CD4-positive, alpha-beta memory T cell (primary cell): ENCODE measurements around the gene GPR160. TPM values are rescaled to one million over a fixed set of nuclear protein-coding genes. Genes with fewer than 3 reads are reported as not detected.

Experiments used
- CTCF ChIA-PET: fragments of 350-600 bp; sonication (Branson Sonifier 250); formaldehyde crosslinking; loops from one replicate; lab custom pipeline; 2021; ENCODE audit warnings: inconsistent platforms; ENCODE audit not compliant: partially characterized antibody; lab: Charles Lee
- POLR2A ChIA-PET: fragments of 350-600 bp; sonication (Branson Sonifier 250); formaldehyde crosslinking; loops from one replicate; lab custom pipeline; 2021; ENCODE audit not compliant: partially characterized antibody; lab: Charles Lee
- DNase-seq, 5 donors: peaks; one replicate each; pipeline versions ENCODE4 v3.0.0 to v3.0.0-alpha.2; 2020 to 2022; ENCODE audit warnings: mixed read lengths in 1 of 5
- H3K27ac ChIP-seq: one replicate; pipeline ENCODE4 v1.7.0; 2013; ENCODE audit warnings: low read depth, low read length
- H3K27me3 ChIP-seq: 2 replicates; pipeline ENCODE4 v1.7.0; 2013; ENCODE audit warnings: mild to moderate bottlenecking, low read length, moderate library complexity; ENCODE audit not compliant: insufficient read depth
- H3K36me3 ChIP-seq: 2 replicates; pipeline ENCODE4 v1.7.0; 2013; ENCODE audit warnings: mild to moderate bottlenecking, low read length, moderate library complexity; ENCODE audit not compliant: insufficient read depth
- H3K4me1 ChIP-seq: 2 replicates; pipeline ENCODE4 v1.7.0; 2013; ENCODE audit warnings: mild to moderate bottlenecking, low read length, moderate library complexity; ENCODE audit not compliant: insufficient read depth
- H3K4me3 ChIP-seq, 2 donors: one replicate each; pipeline ENCODE4 v1.7.0; 2013; ENCODE audit warnings: low read length in 2 of 2, mild to moderate bottlenecking in 1 of 2
- H3K9me3 ChIP-seq, 2 donors: one replicate each; pipeline ENCODE4 v1.7.0; 2013; ENCODE audit warnings: low read length in 2 of 2, control low read depth in 1 of 2; ENCODE audit not compliant: control insufficient read depth in 1 of 2
- H3K27ac Mint-ChIP-seq, 7 donors: one replicate each; pipeline ENCODE4 v1.8.0; 2020 to 2021; ENCODE audit warnings: mixed read lengths in 7 of 7, mild to moderate bottlenecking in 6 of 7, inconsistent platforms in 3 of 7, moderate library complexity in 3 of 7
- H3K27me3 Mint-ChIP-seq, 2 donors: one replicate each; pipeline ENCODE4 v1.8.0; 2020 to 2021; ENCODE audit warnings: mixed read lengths in 2 of 2
- H3K36me3 Mint-ChIP-seq, 2 donors: one replicate each; pipeline ENCODE4 v1.8.0; 2020 to 2021; ENCODE audit warnings: mixed read lengths in 2 of 2, inconsistent platforms in 1 of 2, mild to moderate bottlenecking in 1 of 2
- H3K4me1 Mint-ChIP-seq, 4 donors: one replicate each; pipeline ENCODE4 v1.8.0; 2020 to 2021; ENCODE audit warnings: mixed read lengths in 4 of 4, mild to moderate bottlenecking in 1 of 4
- H3K4me3 Mint-ChIP-seq, 8 donors: one replicate each; pipeline ENCODE4 v1.8.0; 2020 to 2021; ENCODE audit warnings: mixed read lengths in 8 of 8, mild to moderate bottlenecking in 7 of 8, moderate library complexity in 6 of 8, inconsistent platforms in 3 of 8
- H3K9me3 Mint-ChIP-seq, 8 donors: one replicate each; pipeline ENCODE4 v1.8.0; 2020 to 2021; ENCODE audit warnings: mixed read lengths in 8 of 8, mild to moderate bottlenecking in 5 of 8, inconsistent platforms in 3 of 8, moderate library complexity in 1 of 8
- intact Hi-C: fragments of 100-400 bp; cut with micrococcal nuclease; formaldehyde crosslinking; loops from one replicate; pipeline ENCODE4 v1.15.1; 2023
- polyA plus RNA-seq, 2 donors: library from polyadenylated mRNA; unstranded; fragments of 300-500 nt; fragmentation: Illumina TruSeq; gene quantifications; one replicate each; pipeline ENCODE4 v1.2.3, GENCODE V29; 2021
- total RNA-seq, 2 experiments: library from RNA; stranded (reverse); gene quantifications; one replicate each; pipeline ENCODE4 v1.2.3, GENCODE V29; 2021

The GPR160 gene
- total RNA-seq (10 to 100 TPM; 13.1 to 14.9 TPM), polyA plus RNA-seq (10 to 100 TPM in 1 of 2 donors, 1 to 10 TPM in 1; 8.1 to 11.7 TPM)

- Mint-ChIP-seq H3K27ac (peak within 1 kb of the TSS; percentile 25 to 90 (median 79)), H3K9me3 (no peaks in the 10 kb centered on the region), H3K36me3 (no peaks in the 10 kb centered on the region), H3K4me1 (peaks cover 16 to 38% (median 29%) of the 10 kb centered on the region in 4 donors), H3K27me3 (no peaks in the 10 kb centered on the region), H3K4me3 (peak within 1 kb of the TSS; percentile 84 to 92 (median 88))
- Histone ChIP-seq H3K4me1 (peaks cover 21% of the 10 kb centered on the region), H3K36me3 (no peaks in the 10 kb centered on the region), H3K27ac (peak within 1 kb of the TSS; percentile 41), H3K27me3 (no peaks in the 10 kb centered on the region), H3K4me3 (peak within 1 kb of the TSS; percentile 39 to 77), H3K9me3 (no peaks in the 10 kb centered on the region)
- ChIA-PET POLR2A (interaction anchor here (1.2 kb wide), 1 partner anchor 60 kb away, joined by 3 read pairs; no protein-coding TSS in a partner anchor), CTCF (interaction anchor here (0.6 to 1.7 kb wide), 6 partner anchors 8 to 1697 kb away, joined by 3 to 11 read pairs (median 3); partner anchors contain the start of gene TERC)
- peak; percentile 75 to 82 (median 79) for DNase-seq
- intact Hi-C loops: loop anchor here (1.0 to 10.0 kb wide), 6 partner anchors 71 to 867 kb away; partner anchors contain the start of genes EIF5A2, PHC3 and SEC62
These were observed at the start of gene GPR160 for GRCh38 chr3:170037463-170038433. Gene GPR160, plus strand, starts transcription at chr3:170037995. Its CDS starts 45,978 bp downstream, at chr3:170083973.

GRCh38 chr3:169990431-169990830 lies 47.4 kb upstream of the GPR160 start:
- Mint-ChIP-seq H3K36me3 (peaks cover 26 to 64% of the 10 kb centered on the region in 2 donors), H3K27ac (peak overlapping the region in 1 of 7 donors; percentile 31), H3K4me3 (no peak overlapping the region), H3K9me3 (no peaks in the 10 kb centered on the region), H3K4me1 (peaks cover 0 to 1% (median 0%) of the 10 kb centered on the region in 4 donors), H3K27me3 (no peaks in the 10 kb centered on the region)
- Histone ChIP-seq H3K27ac (no peak overlapping the region), H3K4me3 (no peak overlapping the region), H3K36me3 (peaks cover 31% of the 10 kb centered on the region), H3K27me3 (no peaks in the 10 kb centered on the region), H3K4me1 (no peaks in the 10 kb centered on the region), H3K9me3 (no peaks in the 10 kb centered on the region)
- CTCF ChIA-PET: no interaction called here
- POLR2A ChIA-PET: interaction anchor here (0.6 to 0.9 kb wide), 2 partner anchors 24 to 49 kb away, joined by 3 read pairs; partner anchors contain the start of gene SEC62
- intact Hi-C loops: no loop called here
- DNase-seq: no peak

GRCh38 chr3:169992156-169992555 lies 45.6 kb upstream of the GPR160 start:
- Mint-ChIP-seq H3K27me3 (no peaks in the 10 kb centered on the region), H3K4me1 (peaks cover 0 to 1% (median 0%) of the 10 kb centered on the region in 4 donors), H3K4me3 (no peak overlapping the region), H3K27ac (no peak overlapping the region), H3K9me3 (no peaks in the 10 kb centered on the region), H3K36me3 (peaks cover 30 to 59% of the 10 kb centered on the region in 2 donors)
- ChIA-PET POLR2A (interaction anchor here (0.9 kb wide), 1 partner anchor 25 kb away, joined by 4 read pairs; the partner anchor contains the start of gene SEC62), CTCF (interaction anchor here (0.7 kb wide), 1 partner anchor 25 kb away, joined by 3 read pairs; no protein-coding TSS in a partner anchor)
- Histone ChIP-seq H3K27ac (no peak overlapping the region), H3K4me1 (no peaks in the 10 kb centered on the region), H3K4me3 (no peak overlapping the region), H3K36me3 (peaks cover 18% of the 10 kb centered on the region), H3K27me3 (no peaks in the 10 kb centered on the region), H3K9me3 (no peaks in the 10 kb centered on the region)
- intact Hi-C loops: no loop called here
- no peak for DNase-seq

- no peaks in the 10 kb centered on the region for H3K27me3 ChIP-seq
- H3K4me1 ChIP-seq: no peaks in the 10 kb centered on the region
- no peak overlapping the region for H3K27ac ChIP-seq
- Mint-ChIP-seq H3K4me3 (no peak overlapping the region), H3K9me3 (no peaks in the 10 kb centered on the region), H3K27me3 (no peaks in the 10 kb centered on the region), H3K4me1 (peaks cover 0 to 1% (median 0%) of the 10 kb centered on the region in 4 donors), H3K27ac (peak overlapping the region in 3 of 7 donors; percentile 10 to 65 (median 29)), H3K36me3 (peaks cover 30 to 54% of the 10 kb centered on the region in 2 donors)
- no peak overlapping the region for H3K4me3 ChIP-seq
- CTCF ChIA-PET: no interaction called here
- H3K36me3 ChIP-seq: peaks cover 13% of the 10 kb centered on the region
- intact Hi-C loops: no loop called here
- POLR2A ChIA-PET: interaction anchor here (0.6 to 0.9 kb wide), 2 partner anchors 26 to 220 kb away, joined by 4 to 5 read pairs; partner anchors contain the start of gene SEC62
- H3K9me3 ChIP-seq: no peaks in the 10 kb centered on the region
- DNase-seq: no peak
These were observed 45.0 kb upstream of the GPR160 start for GRCh38 chr3:169992781-169993180.

GRCh38 chr3:169993761-169994160 lies 44.0 kb upstream of the GPR160 start:
- Mint-ChIP-seq H3K4me3 (no peak overlapping the region), H3K36me3 (peaks cover 28 to 50% of the 10 kb centered on the region in 2 donors), H3K27me3 (no peaks in the 10 kb centered on the region), H3K27ac (no peak overlapping the region), H3K9me3 (no peaks in the 10 kb centered on the region), H3K4me1 (peaks cover 0 to 4% (median 1%) of the 10 kb centered on the region in 4 donors)
- ChIA-PET CTCF (no interaction called here), POLR2A (no interaction called here)
- no peak overlapping the region for H3K4me3 ChIP-seq
- H3K27me3 ChIP-seq: no peaks in the 10 kb centered on the region
- no peaks in the 10 kb centered on the region for H3K9me3 ChIP-seq
- no peak for DNase-seq
- H3K36me3 ChIP-seq: peaks cover 13% of the 10 kb centered on the region
- intact Hi-C loops: no loop called here
- H3K27ac ChIP-seq: no peak overlapping the region
- no peaks in the 10 kb centered on the region for H3K4me1 ChIP-seq

- Mint-ChIP-seq H3K9me3 (no peaks in the 10 kb centered on the region), H3K27me3 (no peaks in the 10 kb centered on the region), H3K36me3 (peaks cover 34 to 37% of the 10 kb centered on the region in 2 donors), H3K4me3 (no peak overlapping the region), H3K27ac (no peak overlapping the region), H3K4me1 (peaks cover 0 to 4% (median 1%) of the 10 kb centered on the region in 4 donors)
- Histone ChIP-seq H3K9me3 (no peaks in the 10 kb centered on the region), H3K4me1 (no peaks in the 10 kb centered on the region), H3K4me3 (no peak overlapping the region), H3K27ac (no peak overlapping the region), H3K27me3 (no peaks in the 10 kb centered on the region), H3K36me3 (peaks cover 13% of the 10 kb centered on the region)
- intact Hi-C loops: no loop called here
- ChIA-PET POLR2A (interaction anchor here (0.9 kb wide), 1 partner anchor 29 kb away, joined by 4 read pairs; the partner anchor contains the start of gene SEC62), CTCF (no interaction called here)
- no peak for DNase-seq
These were observed 41.7 kb upstream of the GPR160 start for GRCh38 chr3:169996063-169996462.
